ENCODE data around the gene PSAPL1.

The PSAPL1 gene

GRCh38 chr4:7391637-7392437 is 42.9 kb downstream of the PSAPL1 start:
- Histone ChIP-seq H2AFZ (ENCODE audit: low read depth) (no peak overlapping the region), H3K4me2 (no peak overlapping the region), H3K27ac (no peak overlapping the region), H3K79me2 (ENCODE audit: insufficient read depth, low read depth) (no peaks in the 10 kb centered on the region), H3K36me3 (ENCODE audit: insufficient read depth) (no peaks in the 10 kb centered on the region), H3K27me3 (ENCODE audit: insufficient read depth, low read depth) (no peaks in the 10 kb centered on the region), H3K4me1 (ENCODE audit: low read depth, poor library complexity, severe bottlenecking) (no peaks in the 10 kb centered on the region), H4K20me1 (ENCODE audit: insufficient read depth) (no peaks in the 10 kb centered on the region), H3K9ac (no peak overlapping the region), H3K4me3 (IDR thresholded peaks at IDR 0.05; ENCODE audit: insufficient read depth, low read depth, low read length) (no peak overlapping the region)
- no peak for TF ChIP-seq CTCF (conservative IDR thresholded peaks at IDR 0.05; ENCODE audit: low read depth, low read length)

GRCh38 chr4:7390906-7391636 is 43.7 kb downstream of the PSAPL1 start:
- Histone ChIP-seq H3K4me3 (IDR thresholded peaks at IDR 0.05; ENCODE audit: insufficient read depth, low read depth, low read length) (no peak overlapping the region), H3K4me2 (no peak overlapping the region), H3K27me3 (ENCODE audit: insufficient read depth, low read depth) (no peaks in the 10 kb centered on the region)

GRCh38 chr4:7390336-7390735 is 44.4 kb downstream of the PSAPL1 start:
- no peaks in the 10 kb centered on the region for H3K36me3 ChIP-seq (ENCODE audit: insufficient read depth)
- no peak overlapping the region for H3K4me2 ChIP-seq

More at GRCh38 chr4:7390906-7391636, 43.7 kb downstream of the PSAPL1 start:
- no peaks in the 10 kb centered on the region for H3K4me1 ChIP-seq (ENCODE audit: low read depth, poor library complexity, severe bottlenecking)
- no peaks in the 10 kb centered on the region for H3K36me3 ChIP-seq (ENCODE audit: insufficient read depth)
- no peak for TF ChIP-seq CTCF (conservative IDR thresholded peaks at IDR 0.05; ENCODE audit: low read depth, low read length)
- H3K9ac ChIP-seq = no peak overlapping the region
- H2AFZ ChIP-seq (ENCODE audit: low read depth) = no peak overlapping the region
- no peaks in the 10 kb centered on the region for H3K79me2 ChIP-seq (ENCODE audit: insufficient read depth, low read depth)
- no peak overlapping the region for H3K27ac ChIP-seq
- H4K20me1 ChIP-seq (ENCODE audit: insufficient read depth) = no peaks in the 10 kb centered on the region

GRCh38 chr4:7389719-7390118 is 45.0 kb downstream of the PSAPL1 start:
- no peaks in the 10 kb centered on the region for H3K27me3 ChIP-seq (ENCODE audit: insufficient read depth, low read depth)
- no peaks in the 10 kb centered on the region for H3K4me1 ChIP-seq (ENCODE audit: low read depth, poor library complexity, severe bottlenecking)
- no peak overlapping the region for H2AFZ ChIP-seq (ENCODE audit: low read depth)
- no peaks in the 10 kb centered on the region for H4K20me1 ChIP-seq (ENCODE audit: insufficient read depth)
- no peak overlapping the region for H3K27ac ChIP-seq
- no peak overlapping the region for H3K4me3 ChIP-seq (IDR thresholded peaks at IDR 0.05; ENCODE audit: insufficient read depth, low read depth, low read length)
- H3K9ac ChIP-seq = no peak overlapping the region
- no peaks in the 10 kb centered on the region for H3K36me3 ChIP-seq (ENCODE audit: insufficient read depth)
- no peak overlapping the region for H3K4me2 ChIP-seq
- H3K79me2 ChIP-seq (ENCODE audit: insufficient read depth, low read depth) = no peaks in the 10 kb centered on the region
- no peak for TF ChIP-seq CTCF (conservative IDR thresholded peaks at IDR 0.05; ENCODE audit: low read depth, low read length)

More at GRCh38 chr4:7390336-7390735, 44.4 kb downstream of the PSAPL1 start:
- Histone ChIP-seq H3K79me2 (ENCODE audit: insufficient read depth, low read depth) (no peaks in the 10 kb centered on the region), H4K20me1 (ENCODE audit: insufficient read depth) (no peaks in the 10 kb centered on the region), H3K27ac (no peak overlapping the region), H2AFZ (ENCODE audit: low read depth) (no peak overlapping the region), H3K4me1 (ENCODE audit: low read depth, poor library complexity, severe bottlenecking) (no peaks in the 10 kb centered on the region), H3K4me3 (IDR thresholded peaks at IDR 0.05; ENCODE audit: insufficient read depth, low read depth, low read length) (no peak overlapping the region), H3K27me3 (ENCODE audit: insufficient read depth, low read depth) (no peaks in the 10 kb centered on the region), H3K9ac (no peak overlapping the region)
- TF ChIP-seq CTCF (conservative IDR thresholded peaks at IDR 0.05; ENCODE audit: low read depth, low read length) = no peak
